ENCODE results near the gene BAZ2B. TPM values are rescaled to one million over a fixed set of nuclear protein-coding genes. Genes with fewer than 3 reads are reported as not detected.

Gene BAZ2B
- total and polyA plus RNA-seq, 4 donors: 18.3 to 266 (median 39.5) TPM

- H3K4me3 ChIP-seq: no peak overlapping the region
- ATAC-seq (ENCODE audit: insufficient read depth, low FRiP score) (no peak), DNase-seq (no peak)
- no peak for TF ChIP-seq CTCF (IDR thresholded peaks at IDR 0.05; ENCODE audit: control extremely low read depth, extremely low read depth)
- no peaks in the 10 kb centered on the region for H3K27me3 ChIP-seq (ENCODE audit: control insufficient read depth in 3 of 3, insufficient read depth in 3 of 3, low read length in 2 of 3)
- peaks cover 0 to 3% (median 0%) of the 10 kb centered on the region in 4 donors for H3K9me3 ChIP-seq (ENCODE audit: control insufficient read depth in 4 of 4, insufficient read depth in 3 of 4, low read length in 3 of 4)
- peaks cover 0 to 7% (median 0%) of the 10 kb centered on the region in 5 donors for H3K4me1 ChIP-seq (ENCODE audit: control insufficient read depth in 5 of 5, insufficient read depth in 5 of 5, low read length in 5 of 5)
- 85 to 93% methylated on average over 3 of the region's 3 CpGs for WGBS, 2 donors
- H3K27ac ChIP-seq (ENCODE audit: low read depth in 1 of 2, low read length in 1 of 2): no peak overlapping the region
- H3K9ac ChIP-seq (ENCODE audit: insufficient read depth in 1 of 2, low read length in 2 of 2): no peak overlapping the region
- peaks cover 0 to 11% (median 2%) of the 10 kb centered on the region in 4 donors for H3K36me3 ChIP-seq (ENCODE audit: control insufficient read depth in 4 of 4, insufficient read depth in 4 of 4, low read length in 4 of 4)
Observed at GRCh38 chr2:159571540-159572260, 44.6 kb downstream of the BAZ2B start.

GRCh38 chr2:159564081-159564480, 52.3 kb downstream of the BAZ2B start:
- Histone ChIP-seq H3K36me3 (ENCODE audit: control insufficient read depth in 4 of 4, insufficient read depth in 4 of 4, low read length in 4 of 4) (peaks cover 0 to 6% (median 3%) of the 10 kb centered on the region in 4 donors), H3K4me3 (no peak overlapping the region), H3K4me1 (ENCODE audit: control insufficient read depth in 5 of 5, insufficient read depth in 5 of 5, low read length in 5 of 5) (peaks cover 0 to 4% (median 0%) of the 10 kb centered on the region in 5 donors), H3K27ac (ENCODE audit: low read depth in 1 of 2, low read length in 1 of 2) (no peak overlapping the region), H3K27me3 (ENCODE audit: control insufficient read depth in 3 of 3, insufficient read depth in 3 of 3, low read length in 2 of 3) (no peaks in the 10 kb centered on the region), H3K9ac (ENCODE audit: insufficient read depth in 1 of 2, low read length in 2 of 2) (no peak overlapping the region), H3K9me3 (ENCODE audit: control insufficient read depth in 4 of 4, insufficient read depth in 3 of 4, low read length in 3 of 4) (peaks cover 0 to 1% (median 0%) of the 10 kb centered on the region in 4 donors)
- DNase-seq (no peak), ATAC-seq (ENCODE audit: insufficient read depth, low FRiP score) (no peak)
- TF ChIP-seq CTCF (IDR thresholded peaks at IDR 0.05; ENCODE audit: control extremely low read depth, extremely low read depth): no peak

- H3K27ac ChIP-seq (ENCODE audit: low read depth in 1 of 2, low read length in 1 of 2): no peak overlapping the region
- peaks cover 0 to 8% (median 3%) of the 10 kb centered on the region in 4 donors for H3K36me3 ChIP-seq (ENCODE audit: control insufficient read depth in 4 of 4, insufficient read depth in 4 of 4, low read length in 4 of 4)
- peaks cover 0 to 1% (median 0%) of the 10 kb centered on the region in 4 donors for H3K9me3 ChIP-seq (ENCODE audit: control insufficient read depth in 4 of 4, insufficient read depth in 3 of 4, low read length in 3 of 4)
- DNase-seq (no peak), ATAC-seq (ENCODE audit: insufficient read depth, low FRiP score) (no peak)
- peaks cover 0 to 4% (median 0%) of the 10 kb centered on the region in 5 donors for H3K4me1 ChIP-seq (ENCODE audit: control insufficient read depth in 5 of 5, insufficient read depth in 5 of 5, low read length in 5 of 5)
- TF ChIP-seq CTCF (IDR thresholded peaks at IDR 0.05; ENCODE audit: control extremely low read depth, extremely low read depth): no peak
- H3K9ac ChIP-seq (ENCODE audit: insufficient read depth in 1 of 2, low read length in 2 of 2): no peak overlapping the region
- H3K4me3 ChIP-seq: no peak overlapping the region
- WGBS, 2 donors: 48 to 74% methylated on average over 2 of the region's 2 CpGs
- H3K27me3 ChIP-seq (ENCODE audit: control insufficient read depth in 3 of 3, insufficient read depth in 3 of 3, low read length in 2 of 3): no peaks in the 10 kb centered on the region
Observed at GRCh38 chr2:159562248-159562647, 54.1 kb downstream of the BAZ2B start.
